Parathyroid adenoma (tissue), 2 donors: Measurements from ENCODE around the gene SCN11A.
A peak's percentile ranks its signal among the peaks of the same experiment; 100 is the strongest.

Experiments
- H2AFZ ChIP-seq: fragments of 300-600 bp; sonication (generic); one replicate; pipeline ENCODE4 v1.7.0; 2017; ENCODE audit warnings: antibody characterized with exemption, mild to moderate bottlenecking
- H3K27ac ChIP-seq: fragments of 300-600 bp; sonication (generic); one replicate; pipeline ENCODE4 v1.7.0; 2017
- H3K27me3 ChIP-seq: fragments of 300-600 bp; sonication (generic); one replicate; pipeline ENCODE4 v1.7.0; 2017; ENCODE audit warnings: low read length; ENCODE audit not compliant: control insufficient read depth, insufficient read depth
- H3K36me3 ChIP-seq: fragments of 300-600 bp; sonication (generic); one replicate; pipeline ENCODE4 v1.7.0; 2017; ENCODE audit warnings: low read length; ENCODE audit not compliant: control insufficient read depth, insufficient read depth
- H3K4me1 ChIP-seq: fragments of 300-600 bp; sonication (generic); one replicate; pipeline ENCODE4 v1.7.0; 2017; ENCODE audit warnings: control low read depth
- H3K4me2 ChIP-seq: fragments of 300-600 bp; sonication (generic); one replicate; pipeline ENCODE4 v1.7.0; 2017; ENCODE audit warnings: low read length
- H3K4me3 ChIP-seq: fragments of 300-600 bp; sonication (generic); one replicate; pipeline ENCODE4 v1.7.0; 2017; ENCODE audit warnings: low read depth, low read length
- H3K79me2 ChIP-seq: fragments of 300-600 bp; sonication (generic); one replicate; pipeline ENCODE4 v1.7.0; 2017; ENCODE audit warnings: control low read depth
- H3K9ac ChIP-seq: fragments of 300-600 bp; sonication (generic); one replicate; pipeline ENCODE4 v1.7.0; 2017; ENCODE audit warnings: mild to moderate bottlenecking
- H3K9me3 ChIP-seq: fragments of 300-600 bp; sonication (generic); one replicate; pipeline ENCODE4 v1.7.0; 2017; ENCODE audit warnings: low read length; ENCODE audit not compliant: control insufficient read depth
- TF ChIP-seq, protein P1 (sequence below): fragments of 300-600 bp; sonication (generic); IDR thresholded peaks from one replicate; pipeline ENCODE4 v1.7.0; 2017; ENCODE audit warnings: antibody characterized with exemption, mild to moderate bottlenecking
- donor health status: primary hyperparathyroidism.

Gene SCN11A

DNA sequence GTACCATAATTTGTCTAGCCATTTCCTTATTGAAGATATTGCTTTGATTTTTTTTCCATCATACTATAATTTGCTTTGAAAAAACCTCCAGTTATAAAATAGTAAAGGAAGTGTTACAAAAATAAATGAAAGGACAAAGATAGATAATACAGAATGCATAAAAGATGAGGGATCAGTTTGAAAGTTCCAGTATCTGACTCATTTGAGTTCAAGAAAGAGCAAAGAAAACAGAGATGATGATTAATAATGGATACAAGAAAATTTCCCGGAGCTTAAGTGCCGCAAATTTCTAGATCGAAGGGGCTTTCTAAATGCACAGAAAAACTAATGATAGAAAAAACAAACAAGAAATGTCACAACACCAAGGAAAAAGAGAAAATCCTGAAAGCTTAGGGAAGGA, 4.4 kb upstream of the SCN11A start:
- Histone ChIP-seq H3K36me3 (no peaks in the 10 kb centered on the region), H3K9me3 (no peaks in the 10 kb centered on the region), H3K9ac (no peak overlapping the region), H3K4me1 (peaks cover 4% of the 10 kb centered on the region), H3K27ac (no peak overlapping the region), H3K27me3 (no peaks in the 10 kb centered on the region), H3K4me3 (no peak overlapping the region), H2AFZ (no peak overlapping the region), H3K79me2 (peaks cover 20% of the 10 kb centered on the region), H3K4me2 (no peak overlapping the region)
- TF ChIP-seq, protein P1, sequence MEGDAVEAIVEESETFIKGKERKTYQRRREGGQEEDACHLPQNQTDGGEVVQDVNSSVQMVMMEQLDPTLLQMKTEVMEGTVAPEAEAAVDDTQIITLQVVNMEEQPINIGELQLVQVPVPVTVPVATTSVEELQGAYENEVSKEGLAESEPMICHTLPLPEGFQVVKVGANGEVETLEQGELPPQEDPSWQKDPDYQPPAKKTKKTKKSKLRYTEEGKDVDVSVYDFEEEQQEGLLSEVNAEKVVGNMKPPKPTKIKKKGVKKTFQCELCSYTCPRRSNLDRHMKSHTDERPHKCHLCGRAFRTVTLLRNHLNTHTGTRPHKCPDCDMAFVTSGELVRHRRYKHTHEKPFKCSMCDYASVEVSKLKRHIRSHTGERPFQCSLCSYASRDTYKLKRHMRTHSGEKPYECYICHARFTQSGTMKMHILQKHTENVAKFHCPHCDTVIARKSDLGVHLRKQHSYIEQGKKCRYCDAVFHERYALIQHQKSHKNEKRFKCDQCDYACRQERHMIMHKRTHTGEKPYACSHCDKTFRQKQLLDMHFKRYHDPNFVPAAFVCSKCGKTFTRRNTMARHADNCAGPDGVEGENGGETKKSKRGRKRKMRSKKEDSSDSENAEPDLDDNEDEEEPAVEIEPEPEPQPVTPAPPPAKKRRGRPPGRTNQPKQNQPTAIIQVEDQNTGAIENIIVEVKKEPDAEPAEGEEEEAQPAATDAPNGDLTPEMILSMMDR, result no peak

DNA sequence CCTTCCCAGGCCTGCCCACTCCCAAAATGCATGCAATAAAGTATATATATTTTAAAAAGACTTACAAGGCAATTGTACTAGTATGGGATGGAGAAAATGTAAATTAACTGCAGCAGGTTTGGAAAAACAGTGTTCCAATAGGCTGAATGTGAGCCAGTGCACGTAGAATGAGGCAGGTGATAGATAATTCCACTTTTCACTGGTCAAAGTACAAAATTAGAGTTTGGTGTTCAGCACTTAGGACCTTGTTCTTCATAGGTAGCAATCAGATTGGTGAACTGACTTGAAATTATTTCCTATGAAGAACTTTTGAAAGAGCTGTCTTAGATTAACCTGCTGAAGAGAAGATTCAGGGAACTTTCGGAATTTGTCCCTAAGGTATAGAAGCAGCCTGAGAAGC, 2.0 kb upstream of the SCN11A start:
- H3K79me2 ChIP-seq, result peaks cover 18% of the 10 kb centered on the region

DNA sequence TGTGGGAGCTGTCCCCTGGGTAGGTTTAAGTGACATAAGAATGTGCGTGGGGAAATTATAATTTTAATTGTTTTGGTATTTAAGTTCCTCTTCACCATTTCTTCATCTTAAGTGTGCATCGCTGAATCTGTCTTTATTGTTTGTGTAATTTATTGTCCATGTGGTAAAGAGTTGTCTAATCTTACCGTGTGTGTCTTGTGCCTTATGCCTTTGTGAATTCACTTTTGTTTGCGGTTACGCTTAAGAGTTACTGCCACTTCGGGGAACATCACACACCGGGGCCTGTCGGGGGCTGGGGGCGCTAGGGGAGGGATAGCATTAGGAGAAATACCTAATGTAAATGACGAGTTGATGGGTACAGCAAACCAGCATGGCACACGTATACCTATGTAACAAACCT, 839 bp upstream of the SCN11A start:
- H3K79me2 ChIP-seq, result peaks cover 14% of the 10 kb centered on the region
- H3K4me3 ChIP-seq, result peak overlapping the region; percentile 72
- H3K4me1 ChIP-seq, result peaks cover 5% of the 10 kb centered on the region
- peak overlapping the region; percentile 90 for H3K27ac ChIP-seq
- H3K36me3 ChIP-seq, result no peaks in the 10 kb centered on the region
- H3K27me3 ChIP-seq, result no peaks in the 10 kb centered on the region
- TF ChIP-seq, protein P1, result no peak
- no peaks in the 10 kb centered on the region for H3K9me3 ChIP-seq
- H2AFZ ChIP-seq, result peak overlapping the region; percentile 98
- peak overlapping the region; percentile 84 for H3K9ac ChIP-seq
- peak overlapping the region; percentile 65 for H3K4me2 ChIP-seq

More for the DNA sequence above, 2.0 kb upstream of the SCN11A start:
- no peak overlapping the region for H3K4me3 ChIP-seq
- H3K4me1 ChIP-seq, result peaks cover 5% of the 10 kb centered on the region
- TF ChIP-seq, protein P1, result no peak
- no peaks in the 10 kb centered on the region for H3K9me3 ChIP-seq
- no peak overlapping the region for H3K4me2 ChIP-seq
- H3K36me3 ChIP-seq, result no peaks in the 10 kb centered on the region
- no peak overlapping the region for H2AFZ ChIP-seq
- H3K9ac ChIP-seq, result no peak overlapping the region
- no peak overlapping the region for H3K27ac ChIP-seq
- no peaks in the 10 kb centered on the region for H3K27me3 ChIP-seq

DNA sequence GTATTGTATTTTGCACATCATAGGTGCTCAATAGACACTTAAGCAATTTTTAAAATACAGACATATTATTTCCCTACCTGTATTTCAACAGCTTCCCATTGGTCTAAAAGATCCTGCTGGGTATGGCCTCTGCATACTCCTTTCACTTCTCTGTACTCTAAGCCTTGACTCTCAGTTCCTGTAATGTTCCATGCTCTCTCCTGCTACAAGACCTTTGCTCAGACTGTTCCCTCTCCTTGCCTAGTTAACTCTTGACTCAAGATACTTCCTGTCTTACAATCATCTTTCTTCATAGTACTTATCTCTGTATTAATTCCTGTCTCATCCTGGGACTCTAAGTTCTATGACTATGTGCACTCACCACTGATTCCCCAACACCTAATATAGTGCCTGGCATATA, 1.7 kb downstream of the SCN11A start:
- Histone ChIP-seq H3K4me1 (peaks cover 5% of the 10 kb centered on the region), H3K4me3 (no peak overlapping the region), H2AFZ (no peak overlapping the region), H3K4me2 (no peak overlapping the region), H3K9me3 (no peaks in the 10 kb centered on the region), H3K79me2 (peaks cover 11% of the 10 kb centered on the region), H3K27ac (no peak overlapping the region), H3K9ac (no peak overlapping the region), H3K27me3 (no peaks in the 10 kb centered on the region), H3K36me3 (no peaks in the 10 kb centered on the region)
- TF ChIP-seq, protein P1, result no peak

DNA sequence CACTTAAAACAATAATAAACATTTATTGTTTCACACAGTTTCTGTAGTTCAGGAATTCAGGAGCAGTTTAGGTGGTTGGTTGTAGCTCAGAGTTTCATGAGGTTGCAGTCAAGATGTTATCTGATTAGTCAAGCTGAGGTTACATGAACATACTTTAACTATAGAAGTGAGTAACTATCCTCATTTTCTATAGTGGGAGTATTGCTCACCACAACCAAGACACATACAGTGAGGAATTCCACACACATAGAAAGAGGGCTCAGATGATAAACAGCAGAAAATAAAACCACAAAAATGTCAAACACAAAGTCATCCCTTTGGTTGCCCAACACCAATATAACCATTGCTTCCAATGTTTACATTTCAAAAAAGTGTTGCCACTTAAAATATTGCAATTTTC, 13.6 kb downstream of the SCN11A start:
- no peaks in the 10 kb centered on the region for H3K9me3 ChIP-seq
- TF ChIP-seq, protein P1, result no peak
- no peaks in the 10 kb centered on the region for H3K27me3 ChIP-seq
- H3K4me2 ChIP-seq, result no peak overlapping the region
- no peaks in the 10 kb centered on the region for H3K36me3 ChIP-seq
- no peaks in the 10 kb centered on the region for H3K79me2 ChIP-seq
- H3K9ac ChIP-seq, result no peak overlapping the region
- no peak overlapping the region for H3K27ac ChIP-seq
- no peak overlapping the region for H2AFZ ChIP-seq
- H3K4me3 ChIP-seq, result no peak overlapping the region
- H3K4me1 ChIP-seq, result no peaks in the 10 kb centered on the region
